Nucleus accumbens (tissue), 56 donors: ENCODE measurements around the gene PARVA.

ENCODE experiments used
- DNase-seq, 56 donors: peaks; one replicate each; lab custom pipeline; 2025; lab: John Stamatoyannopoulos, UW

PARVA gene

DNA sequence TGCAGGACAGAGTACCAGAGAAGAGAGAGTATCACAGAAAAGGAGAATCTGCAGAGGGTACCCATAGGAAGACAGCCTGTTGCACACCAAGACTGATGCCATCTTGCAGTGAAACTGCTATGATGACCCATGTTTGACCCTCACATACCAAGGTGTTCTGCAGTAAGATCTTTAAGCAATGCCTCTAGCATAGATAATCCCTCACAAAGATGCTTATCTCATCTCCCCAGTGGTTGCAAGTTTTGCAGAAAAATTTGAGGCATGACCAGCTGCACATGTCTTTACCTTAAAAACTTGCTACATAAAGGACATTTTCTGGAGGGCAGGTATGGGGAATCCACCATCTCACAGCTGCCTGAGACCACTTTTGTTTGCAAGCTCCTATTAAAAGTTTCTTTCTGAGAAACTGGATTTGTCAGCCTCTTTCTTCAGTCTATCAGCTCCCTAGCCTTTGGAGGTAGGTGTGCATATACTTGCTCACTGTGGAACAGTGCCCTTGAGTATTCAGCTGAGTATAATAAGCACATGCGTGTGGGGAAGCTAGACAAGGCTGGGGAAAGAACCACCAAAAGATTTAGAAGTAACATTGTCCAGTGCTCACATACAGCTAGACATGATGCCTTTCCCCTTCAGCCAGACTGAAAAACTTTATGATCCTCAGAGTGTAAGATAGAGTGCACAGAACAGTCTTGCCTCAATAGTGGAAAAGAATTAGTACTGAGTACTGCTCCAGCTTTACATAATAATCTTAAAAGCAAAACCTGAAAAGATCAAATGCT is 196.5 kb downstream of the PARVA start:
- no peak for DNase-seq

DNA sequence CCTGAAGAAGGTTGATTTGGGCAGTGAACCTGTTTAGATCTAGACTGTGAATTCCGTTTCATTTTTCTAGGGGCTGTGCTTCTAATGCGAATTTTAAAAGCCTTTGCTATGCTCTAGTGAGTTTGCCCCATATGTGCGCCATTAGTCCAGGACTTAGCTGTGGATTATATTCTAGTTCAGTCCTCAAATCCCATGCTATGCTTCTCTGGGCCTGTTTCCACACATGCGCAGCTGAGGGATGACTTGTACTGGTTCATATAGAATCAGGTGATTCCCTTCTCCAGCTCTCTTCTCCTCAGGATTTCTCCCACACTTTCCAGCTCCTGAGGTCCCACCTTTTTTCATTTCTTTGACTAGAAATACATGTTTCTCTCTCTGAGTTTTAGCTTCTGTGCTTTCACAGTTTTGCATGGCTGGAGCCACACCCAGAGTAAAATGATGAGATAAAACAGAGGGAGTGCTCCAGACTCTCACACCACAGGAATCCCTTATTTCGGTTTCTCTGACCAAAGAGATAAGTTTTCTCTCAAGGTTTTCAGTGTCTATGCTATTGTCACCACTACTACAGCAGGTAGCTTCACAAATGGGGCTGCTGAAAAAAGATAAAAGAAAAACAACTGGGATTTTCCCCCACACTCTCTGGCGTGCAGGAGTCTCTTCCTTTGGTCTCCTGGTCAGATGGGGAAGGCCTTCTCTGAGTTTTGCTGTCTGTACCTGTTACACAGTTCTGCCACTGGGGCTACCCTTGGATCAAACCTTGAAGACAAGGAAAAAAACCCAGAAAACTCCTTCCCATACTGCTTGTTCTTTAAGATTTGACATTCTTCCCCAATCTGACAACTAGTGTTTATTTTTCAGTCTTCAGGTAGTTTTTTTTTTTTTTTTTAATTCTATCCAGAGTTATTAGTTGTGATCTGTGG is 200.6 kb downstream of the PARVA start:
- DNase-seq: no peak

DNA sequence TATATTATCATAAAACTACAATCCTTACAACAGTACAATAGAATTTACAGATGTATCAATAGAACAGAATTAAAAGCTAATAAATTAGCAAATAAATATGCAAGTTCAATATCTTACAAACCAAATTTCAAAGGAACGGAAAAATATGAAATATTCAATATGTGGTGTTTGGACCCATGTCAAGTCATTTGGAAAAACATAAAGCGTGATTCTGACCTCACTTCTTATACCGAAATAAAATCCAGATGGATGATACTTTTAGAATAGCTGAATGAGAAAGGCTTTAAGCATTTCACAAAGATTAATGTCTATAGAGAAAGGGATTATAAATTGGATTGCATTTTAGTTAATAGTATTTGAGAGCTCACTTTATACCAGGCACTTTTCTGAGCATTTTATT is 204.0 kb downstream of the PARVA start:
- DNase-seq: no peak

DNA sequence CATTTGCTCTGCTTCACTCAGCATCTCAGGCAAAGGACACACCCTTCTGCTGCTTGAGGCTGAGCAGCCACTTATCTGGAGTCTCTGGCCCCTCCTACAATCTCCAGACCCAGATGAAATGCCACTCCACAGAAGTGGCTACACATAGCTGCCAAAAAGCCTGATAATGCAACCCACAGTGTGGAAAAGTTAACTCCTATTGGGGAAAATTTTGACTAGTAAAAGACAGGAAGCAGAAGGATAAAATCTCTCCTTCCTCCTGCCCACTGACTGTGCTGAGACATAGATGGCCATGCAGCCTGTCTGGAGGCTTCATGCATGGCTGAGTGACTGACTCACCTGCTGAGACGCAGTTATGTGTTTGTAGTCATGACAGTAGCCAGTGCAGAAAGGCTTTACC is 204.6 kb downstream of the PARVA start:
- no peak for DNase-seq
